SU-DHL-6 (cell line): Measurements from ENCODE around the gene LZIC.

Experiments used
- H2AFZ ChIP-seq: fragments of 200-600 bp; sonication (generic); 2 replicates; pipeline ENCODE4 v1.6.1; 2014; ENCODE audit warnings: low read depth, mild to moderate bottlenecking, moderate library complexity, mixed read lengths, antibody characterized with exemption, low read length; ENCODE audit not compliant: severe bottlenecking
- H3F3A ChIP-seq: fragments of 200-600 bp; shearing (Covaris generic); 2 replicates; pipeline ENCODE4 v1.6.0; 2016; ENCODE audit warnings: antibody characterized with exemption, mild to moderate bottlenecking; ENCODE audit not compliant: insufficient read depth
- H3K27ac ChIP-seq: fragments of 200-600 bp; sonication (generic); 2 replicates; pipeline ENCODE4 v1.5.1; 2016; ENCODE audit warnings: low read depth, mild to moderate bottlenecking, low read length, moderate library complexity, mixed read lengths
- H3K27me3 ChIP-seq: fragments of 200-600 bp; sonication (generic), shearing (Covaris generic); 2 replicates; pipeline ENCODE4 v1.6.0; 2014; ENCODE audit warnings: mild to moderate bottlenecking, low read length
- H3K36me3 ChIP-seq: fragments of 200-600 bp; sonication (generic); 2 replicates; pipeline ENCODE4 v1.6.1; 2014; ENCODE audit warnings: mild to moderate bottlenecking, low read length, mixed read lengths
- H3K4me2 ChIP-seq: fragments of 300-600, 200-600 bp; shearing (Covaris generic), sonication (generic); 2 replicates; pipeline ENCODE4 v1.6.0; 2014; ENCODE audit warnings: low read length, low read depth, mild to moderate bottlenecking; ENCODE audit not compliant: poor library complexity, severe bottlenecking
- H3K4me3 ChIP-seq: fragments of 200-600 bp; sonication (generic); 2 replicates; pipeline ENCODE4 v1.5.1; 2014; ENCODE audit warnings: antibody characterized with exemption, low read length, mild to moderate bottlenecking, mixed read lengths; ENCODE audit not compliant: insufficient read depth, poor library complexity, severe bottlenecking
- H3K79me2 ChIP-seq: fragments of 200-600 bp; sonication (generic); 2 replicates; pipeline ENCODE4 v1.6.1; 2014; ENCODE audit warnings: mild to moderate bottlenecking, low read length, moderate library complexity; ENCODE audit not compliant: insufficient read depth
- H3K9ac ChIP-seq: fragments of 200-600 bp; sonication (generic); 2 replicates; pipeline ENCODE4 v1.7.0; 2014; ENCODE audit warnings: mild to moderate bottlenecking, low read length
- H3K9me2 ChIP-seq: fragments of 200-600 bp; sonication (generic); replicated peaks from 2 replicates; pipeline ENCODE4 v1.6.1; 2014; ENCODE audit warnings: low read length; ENCODE audit not compliant: insufficient read depth
- H3K9me3 ChIP-seq: fragments of 200-600 bp; sonication (generic); 2 replicates; pipeline ENCODE4 v1.6.1; 2014; ENCODE audit warnings: low read length, mixed read lengths; ENCODE audit not compliant: insufficient read depth
- H4K20me1 ChIP-seq: fragments of 200-600 bp; sonication (generic); 2 replicates; pipeline ENCODE4 v1.6.1; 2014; ENCODE audit warnings: low read depth, mild to moderate bottlenecking, antibody characterized with exemption, low read length, moderate library complexity, mixed read lengths
- EZH2phosphoT487 ChIP-seq: fragments of 200-600 bp; sonication (generic), shearing (Covaris generic); conservative IDR thresholded peaks from 2 replicates; pipeline ENCODE4 v1.6.1; 2018; ENCODE audit warnings: mild to moderate bottlenecking, antibody characterized with exemption, low read length, moderate library complexity, mixed read lengths
- TF ChIP-seq, protein P1 (sequence below): fragments of 200-600 bp; sonication (generic); IDR thresholded peaks from one replicate; pipeline ENCODE4 v1.5.1; 2017; ENCODE audit warnings: antibody characterized with exemption, mild to moderate bottlenecking, low read length, moderate library complexity; ENCODE audit not compliant: insufficient read depth, poor library complexity, severe bottlenecking

Gene LZIC

GRCh38 chr1:9887070-9887469 is 56.1 kb downstream of the LZIC start:
- Histone ChIP-seq H3K4me2 (no peak overlapping the region), H3K79me2 (no peaks in the 10 kb centered on the region), H3K9ac (no peak overlapping the region), H3K27me3 (no peaks in the 10 kb centered on the region), H3K9me3 (no peaks in the 10 kb centered on the region), H3K27ac (no peak overlapping the region), H2AFZ (no peak overlapping the region), H4K20me1 (no peaks in the 10 kb centered on the region), H3F3A (no peaks in the 10 kb centered on the region), H3K4me3 (no peak overlapping the region), H3K36me3 (no peaks in the 10 kb centered on the region), H3K9me2 (no peaks in the 10 kb centered on the region)
- no peak for TF ChIP-seq EZH2phosphoT487
- TF ChIP-seq, protein P1, sequence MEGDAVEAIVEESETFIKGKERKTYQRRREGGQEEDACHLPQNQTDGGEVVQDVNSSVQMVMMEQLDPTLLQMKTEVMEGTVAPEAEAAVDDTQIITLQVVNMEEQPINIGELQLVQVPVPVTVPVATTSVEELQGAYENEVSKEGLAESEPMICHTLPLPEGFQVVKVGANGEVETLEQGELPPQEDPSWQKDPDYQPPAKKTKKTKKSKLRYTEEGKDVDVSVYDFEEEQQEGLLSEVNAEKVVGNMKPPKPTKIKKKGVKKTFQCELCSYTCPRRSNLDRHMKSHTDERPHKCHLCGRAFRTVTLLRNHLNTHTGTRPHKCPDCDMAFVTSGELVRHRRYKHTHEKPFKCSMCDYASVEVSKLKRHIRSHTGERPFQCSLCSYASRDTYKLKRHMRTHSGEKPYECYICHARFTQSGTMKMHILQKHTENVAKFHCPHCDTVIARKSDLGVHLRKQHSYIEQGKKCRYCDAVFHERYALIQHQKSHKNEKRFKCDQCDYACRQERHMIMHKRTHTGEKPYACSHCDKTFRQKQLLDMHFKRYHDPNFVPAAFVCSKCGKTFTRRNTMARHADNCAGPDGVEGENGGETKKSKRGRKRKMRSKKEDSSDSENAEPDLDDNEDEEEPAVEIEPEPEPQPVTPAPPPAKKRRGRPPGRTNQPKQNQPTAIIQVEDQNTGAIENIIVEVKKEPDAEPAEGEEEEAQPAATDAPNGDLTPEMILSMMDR: no peak

DNA sequence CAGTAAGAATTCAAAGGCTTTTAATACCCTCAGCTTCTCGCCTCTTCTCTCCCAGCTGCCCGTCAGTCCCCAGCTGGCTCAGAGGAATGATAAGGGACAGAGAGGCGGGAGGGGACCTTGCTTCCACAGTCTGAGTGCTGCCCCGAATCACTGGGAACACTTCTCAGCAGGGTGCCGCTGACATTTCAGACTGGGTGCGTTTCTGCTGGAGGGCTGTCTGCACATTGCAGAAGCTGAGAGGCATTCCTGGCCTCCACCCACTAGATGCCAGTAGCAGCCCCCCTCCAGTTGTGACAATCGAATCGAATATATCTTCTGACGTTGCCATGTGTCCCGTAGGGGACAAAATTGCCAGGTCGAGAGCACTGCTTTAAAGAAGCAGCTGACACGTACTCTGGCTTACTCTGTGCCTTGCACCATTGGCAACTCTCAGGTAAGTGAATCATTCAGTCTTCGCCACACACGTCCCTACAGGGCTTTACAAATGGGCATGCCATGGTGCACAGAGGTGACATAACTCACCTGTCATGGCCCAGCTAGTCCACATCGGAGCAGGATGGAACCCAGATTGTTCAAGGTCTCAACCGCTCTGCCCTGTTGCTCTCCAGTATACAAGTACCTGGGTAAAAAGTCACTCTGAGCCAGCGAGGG is 57.0 kb downstream of the LZIC start:
- Histone ChIP-seq H3K9ac (no peak overlapping the region), H4K20me1 (no peaks in the 10 kb centered on the region), H3K79me2 (no peaks in the 10 kb centered on the region), H3K4me3 (no peak overlapping the region), H3K9me2 (no peaks in the 10 kb centered on the region), H3K27me3 (no peaks in the 10 kb centered on the region), H3F3A (no peaks in the 10 kb centered on the region), H3K27ac (no peak overlapping the region), H3K36me3 (no peaks in the 10 kb centered on the region), H3K4me2 (no peak overlapping the region), H2AFZ (no peak overlapping the region), H3K9me3 (no peaks in the 10 kb centered on the region)
- TF ChIP-seq EZH2phosphoT487: no peak
- TF ChIP-seq, protein P1: no peak

- no peak overlapping the region for H3K4me2 ChIP-seq
- no peaks in the 10 kb centered on the region for H3K36me3 ChIP-seq
- H3K9ac ChIP-seq: no peak overlapping the region
Measured at GRCh38 chr1:9884805-9885204, 58.4 kb downstream of the LZIC start.

More at GRCh38 chr1:9884805-9885204, 58.4 kb downstream of the LZIC start:
- no peak overlapping the region for H3K4me3 ChIP-seq
- no peaks in the 10 kb centered on the region for H4K20me1 ChIP-seq
- TF ChIP-seq, protein P1: no peak
- TF ChIP-seq EZH2phosphoT487: no peak
- no peak overlapping the region for H3K27ac ChIP-seq
- no peaks in the 10 kb centered on the region for H3K79me2 ChIP-seq
- no peaks in the 10 kb centered on the region for H3F3A ChIP-seq
- no peaks in the 10 kb centered on the region for H3K27me3 ChIP-seq
- no peak overlapping the region for H2AFZ ChIP-seq
- H3K9me2 ChIP-seq: no peaks in the 10 kb centered on the region
- no peaks in the 10 kb centered on the region for H3K9me3 ChIP-seq
